NCI-H1092 treated with DMSO at 0.1 percent for 48 hours (cell line): ENCODE measurements around the gene ZNF800.

Experiments used
- DNase-seq: peaks from one replicate; lab custom pipeline; 2025; lab: John Stamatoyannopoulos, UW

Gene ZNF800

GRCh38 chr7:127347567-127348246 lies 44.8 kb downstream of the ZNF800 start:
- peak; percentile 73 for DNase-seq

DNA sequence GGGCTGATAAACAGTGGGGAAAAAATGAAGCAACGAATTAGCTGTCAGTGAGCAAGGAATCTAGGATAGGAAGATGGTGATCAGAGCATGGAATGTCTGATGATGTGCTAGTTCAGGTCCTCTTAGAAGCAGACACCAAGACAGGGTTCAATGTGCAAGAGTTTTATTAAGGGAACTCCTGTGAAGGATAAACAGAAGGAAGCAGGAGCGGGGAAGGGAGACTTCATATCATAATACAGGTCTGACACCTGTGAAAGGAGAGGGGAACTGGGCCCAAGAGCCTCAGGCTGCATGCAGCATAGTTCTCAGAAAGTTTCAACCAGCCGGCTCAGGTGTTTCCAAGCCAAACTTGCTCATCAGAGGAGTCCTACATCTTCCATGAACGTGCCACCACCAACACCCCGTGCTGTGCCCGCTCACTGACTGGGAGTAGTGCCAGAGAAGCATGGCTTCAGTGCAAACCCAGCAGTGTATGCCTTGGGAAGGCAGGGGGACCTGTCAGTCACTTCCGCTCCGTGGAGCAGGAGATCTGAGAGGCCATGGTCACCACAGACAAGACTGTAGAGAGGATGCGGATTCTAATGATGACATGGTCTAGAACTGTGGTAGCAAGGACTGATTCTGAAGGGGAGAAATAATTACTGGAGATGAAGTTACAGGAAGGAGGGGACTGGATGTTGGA lies 45.8 kb downstream of the ZNF800 start:
- DNase-seq: no peak

DNA sequence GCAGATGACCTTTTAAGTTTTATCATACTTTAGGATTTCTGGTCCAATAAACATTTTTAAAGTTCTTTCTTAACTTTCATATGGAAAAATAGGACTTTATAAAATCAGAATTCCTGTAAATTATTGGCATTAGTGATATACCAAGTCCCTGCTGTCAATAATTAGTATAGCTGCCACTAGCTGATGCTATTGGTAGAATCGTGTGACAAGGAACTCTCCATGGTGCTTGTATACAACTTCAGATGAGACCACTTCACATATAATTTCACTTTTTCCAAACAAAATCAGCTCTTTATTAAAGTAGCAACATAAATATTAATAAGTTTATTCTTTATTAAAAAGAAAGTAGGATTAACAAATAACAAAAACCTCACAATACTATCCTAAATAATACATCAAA lies 49.9 kb downstream of the ZNF800 start:
- DNase-seq: no peak

DNA sequence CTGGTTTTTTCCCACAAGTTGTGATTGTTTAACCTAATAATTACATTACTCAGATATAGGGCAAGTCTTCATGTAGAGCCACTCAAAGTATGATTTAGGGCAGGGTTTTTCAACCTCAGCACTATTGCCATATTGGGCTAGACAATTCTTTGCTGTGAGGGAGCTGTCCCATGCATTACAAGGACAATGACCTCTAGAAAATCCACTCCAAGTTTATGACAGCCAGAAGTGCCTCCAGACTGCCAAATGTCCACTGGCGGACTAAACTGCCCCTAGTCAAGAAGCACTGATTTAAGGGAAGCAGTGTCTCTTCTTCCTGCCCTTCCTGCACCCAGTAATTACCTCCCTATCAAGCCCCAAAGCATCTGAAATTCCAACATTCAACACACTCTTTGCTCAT lies 54.4 kb downstream of the ZNF800 start:
- DNase-seq: no peak

GRCh38 chr7:127337581-127337980 lies 54.9 kb downstream of the ZNF800 start:
- DNase-seq: no peak

DNA sequence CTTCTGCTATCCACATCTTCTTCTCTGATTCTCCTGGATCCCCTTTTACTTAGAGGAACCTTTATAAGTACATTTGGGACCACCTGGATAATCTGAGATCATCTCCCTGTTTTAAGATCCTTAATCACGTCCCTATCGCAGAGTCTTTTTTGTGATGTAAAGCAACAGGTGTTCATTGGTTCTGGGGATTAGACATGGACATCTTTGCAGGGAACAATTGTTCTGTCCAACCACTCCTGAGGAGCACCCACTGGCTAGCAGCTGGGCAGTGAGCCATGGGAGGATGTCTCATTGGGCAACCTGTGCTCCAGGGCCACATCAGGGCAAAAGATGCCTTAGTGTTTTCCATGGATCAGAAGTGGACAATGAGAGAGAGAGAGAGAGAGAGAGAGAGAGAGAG lies 56.0 kb downstream of the ZNF800 start:
- no peak for DNase-seq

DNA sequence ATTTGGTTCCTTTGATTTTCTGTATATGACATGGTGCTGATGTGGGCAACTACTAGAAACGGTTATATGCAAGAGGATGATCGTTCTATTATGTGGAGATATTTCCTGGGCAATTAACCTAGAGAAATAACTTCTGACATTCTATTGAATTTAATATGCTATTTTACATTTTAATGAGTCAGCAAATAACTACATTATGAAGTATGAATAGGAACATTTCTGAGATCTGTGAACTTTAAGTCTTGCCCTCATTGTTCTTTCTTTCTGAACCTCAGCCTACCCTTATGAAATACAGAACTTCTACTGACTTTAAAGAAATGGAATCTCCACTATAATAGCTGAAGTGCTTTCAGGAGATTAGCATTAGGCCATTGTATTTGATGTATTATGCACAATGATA lies 59.6 kb downstream of the ZNF800 start:
- DNase-seq: no peak

DNA sequence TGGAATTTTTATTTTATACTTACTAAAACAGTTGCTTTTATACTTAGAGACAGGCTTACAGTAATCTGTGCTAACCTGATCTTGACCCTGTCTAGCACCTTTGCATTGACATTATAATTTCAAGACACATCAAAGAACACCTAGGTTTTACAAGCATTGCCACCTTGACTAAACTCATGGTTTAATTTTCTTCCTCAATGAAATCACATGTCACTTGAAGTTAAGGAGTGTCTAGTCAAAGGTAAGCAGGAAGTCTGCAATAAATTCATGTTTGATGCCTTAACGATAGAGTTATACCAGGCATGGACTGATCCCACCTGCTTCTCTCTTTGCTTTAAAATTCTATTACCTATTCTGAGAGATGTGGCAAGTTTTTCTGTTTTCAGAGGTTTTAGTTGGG lies 62.4 kb downstream of the ZNF800 start:
- DNase-seq: no peak

DNA sequence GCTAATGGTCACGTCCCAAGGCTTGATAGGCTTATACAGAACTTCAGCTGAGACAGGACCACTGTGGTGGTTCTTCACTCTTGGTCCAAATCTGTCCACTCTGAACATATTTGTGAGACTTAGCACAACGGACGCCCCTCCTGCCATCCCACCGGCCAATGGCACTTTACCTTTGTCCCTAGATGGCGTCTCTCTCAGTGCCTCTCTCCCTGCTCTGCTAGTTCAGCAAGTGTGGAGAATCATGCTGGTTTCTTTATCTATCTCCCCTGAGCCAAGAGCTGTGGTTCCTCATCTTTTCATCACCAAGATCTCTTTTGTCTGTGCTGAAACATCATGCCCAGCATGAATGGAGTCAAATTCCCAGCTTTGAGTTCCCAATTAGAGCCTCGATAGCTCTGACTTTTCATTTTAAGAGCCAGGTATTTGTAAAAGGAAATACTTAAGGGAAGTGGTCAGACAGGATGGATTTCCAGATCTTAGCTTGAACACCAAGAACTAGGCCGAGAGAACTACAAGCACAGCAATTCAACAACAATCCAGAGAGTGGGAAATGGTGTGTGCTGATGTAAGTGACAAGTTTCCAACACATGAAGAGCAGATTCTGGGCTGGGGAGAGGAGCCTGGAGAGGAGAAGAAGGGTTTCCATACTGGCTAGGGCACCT lies 69.5 kb downstream of the ZNF800 start:
- DNase-seq: no peak

DNA sequence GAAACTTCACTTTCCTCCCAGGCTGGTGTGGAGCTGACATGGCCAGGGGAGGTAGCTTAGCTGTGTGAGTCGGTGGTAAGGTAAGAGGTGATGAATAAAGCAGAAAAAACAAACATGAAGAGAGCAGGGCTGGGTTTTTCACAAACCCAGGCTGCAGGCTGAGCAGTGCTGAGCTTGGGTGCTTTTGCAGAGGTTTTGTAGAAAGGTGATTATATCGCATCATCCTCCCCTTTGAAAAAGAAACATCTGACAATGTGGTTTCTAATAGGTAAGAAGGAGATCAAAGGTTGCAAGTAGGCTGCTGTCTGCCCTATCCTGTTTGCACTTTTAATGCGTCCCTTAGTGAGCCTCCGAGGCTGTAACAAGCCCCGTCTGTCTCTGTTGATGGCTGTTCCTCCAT lies 70.2 kb downstream of the ZNF800 start:
- DNase-seq: no peak

DNA sequence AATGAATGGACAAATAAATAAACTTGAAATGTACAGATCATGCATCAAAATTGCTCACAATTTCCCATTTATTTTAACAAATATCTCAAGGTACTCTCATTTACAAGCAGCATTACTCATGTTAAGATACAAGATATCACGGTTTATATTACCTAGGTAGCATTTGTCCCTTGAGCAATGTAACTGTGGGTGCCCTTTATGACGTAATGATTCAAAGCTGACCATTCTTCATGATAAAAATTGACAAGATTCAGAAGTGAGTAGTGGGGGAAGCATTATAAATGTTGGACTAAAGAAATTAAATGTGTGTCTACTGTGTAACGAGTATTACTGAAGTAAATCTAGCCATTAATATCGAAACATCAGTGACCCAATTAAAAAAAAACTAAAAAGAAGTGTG lies 71.5 kb downstream of the ZNF800 start:
- no peak for DNase-seq
